ENCODE results near the gene TMEM273.

Gene TMEM273

GRCh38 chr10:49187950-49188761 lies at the start of gene TMEM273:
TMEM273 (minus strand) TSS chr10:49188391; CDS start chr10:49188336, 55 bp downstream.
- no peak for TF ChIP-seq CTCF (IDR thresholded peaks at IDR 0.05; ENCODE audit: borderline replicate concordance, insufficient read depth, low read depth, low read length)
- peak within 1 kb of the TSS; percentile 36 for H3K4me3 ChIP-seq (ENCODE audit: low read depth, low read length)

- TF ChIP-seq CTCF (IDR thresholded peaks at IDR 0.05; ENCODE audit: borderline replicate concordance, insufficient read depth, low read depth, low read length), result no peak
Measured at GRCh38 chr10:49237985-49238384, 49.8 kb upstream of the TMEM273 start.

GRCh38 chr10:49235392-49235791 lies 47.2 kb upstream of the TMEM273 start:
- no peak overlapping the region for H3K4me3 ChIP-seq (ENCODE audit: low read depth, low read length)
- no peak for TF ChIP-seq CTCF (IDR thresholded peaks at IDR 0.05; ENCODE audit: borderline replicate concordance, insufficient read depth, low read depth, low read length)

More at GRCh38 chr10:49237985-49238384, 49.8 kb upstream of the TMEM273 start:
- H3K4me3 ChIP-seq (ENCODE audit: low read depth, low read length), result no peak overlapping the region

- no peak for TF ChIP-seq CTCF (IDR thresholded peaks at IDR 0.05; ENCODE audit: borderline replicate concordance, insufficient read depth, low read depth, low read length)
Measured at GRCh38 chr10:49231086-49231820, 43.1 kb upstream of the TMEM273 start.

GRCh38 chr10:49230004-49230403 lies 41.8 kb upstream of the TMEM273 start:
- TF ChIP-seq CTCF (IDR thresholded peaks at IDR 0.05; ENCODE audit: borderline replicate concordance, insufficient read depth, low read depth, low read length), result no peak
- no peak overlapping the region for H3K4me3 ChIP-seq (ENCODE audit: low read depth, low read length)

More at GRCh38 chr10:49231086-49231820, 43.1 kb upstream of the TMEM273 start:
- H3K4me3 ChIP-seq (ENCODE audit: low read depth, low read length), result no peak overlapping the region

GRCh38 chr10:49228677-49229076 lies 40.5 kb upstream of the TMEM273 start:
- no peak for TF ChIP-seq CTCF (IDR thresholded peaks at IDR 0.05; ENCODE audit: borderline replicate concordance, insufficient read depth, low read depth, low read length)

More at GRCh38 chr10:49228677-49229076, 40.5 kb upstream of the TMEM273 start:
- H3K4me3 ChIP-seq (ENCODE audit: low read depth, low read length), result no peak overlapping the region

All from GM12875 (cell line).